Suprapubic skin (tissue), 4 donors: ENCODE results near the gene UNC119B.

Experiments used
- CTCF ChIP-seq, 2 donors: fragments of 200-600 bp in 1 of 2; fragments of 450-650 bp in 1 of 2; sonication (generic) in 1 of 2; IDR thresholded peaks; one replicate each; pipeline ENCODE4 v1.5.1; 2016 to 2019; ENCODE audit warnings: antibody characterized with exemption in 2 of 2, mild to moderate bottlenecking in 1 of 2, moderate library complexity in 1 of 2
- EP300 ChIP-seq: sonication (generic); formaldehyde crosslinking; IDR thresholded peaks from one replicate; pipeline ENCODE4 v1.6.1; 2017; ENCODE audit warnings: antibody characterized with exemption
- POLR2A ChIP-seq, 2 donors: fragments of 450-650 bp; IDR thresholded peaks; one replicate each; pipeline ENCODE4 v1.6.1; 2017; ENCODE audit warnings: antibody characterized with exemption in 2 of 2, mild to moderate bottlenecking in 2 of 2, moderate library complexity in 2 of 2
- POLR2AphosphoS5 ChIP-seq, 3 donors: sonication (generic); formaldehyde crosslinking; IDR thresholded peaks; one replicate each; pipeline ENCODE4 v1.6.1; 2017; ENCODE audit warnings: antibody characterized with exemption in 3 of 3

DNA sequence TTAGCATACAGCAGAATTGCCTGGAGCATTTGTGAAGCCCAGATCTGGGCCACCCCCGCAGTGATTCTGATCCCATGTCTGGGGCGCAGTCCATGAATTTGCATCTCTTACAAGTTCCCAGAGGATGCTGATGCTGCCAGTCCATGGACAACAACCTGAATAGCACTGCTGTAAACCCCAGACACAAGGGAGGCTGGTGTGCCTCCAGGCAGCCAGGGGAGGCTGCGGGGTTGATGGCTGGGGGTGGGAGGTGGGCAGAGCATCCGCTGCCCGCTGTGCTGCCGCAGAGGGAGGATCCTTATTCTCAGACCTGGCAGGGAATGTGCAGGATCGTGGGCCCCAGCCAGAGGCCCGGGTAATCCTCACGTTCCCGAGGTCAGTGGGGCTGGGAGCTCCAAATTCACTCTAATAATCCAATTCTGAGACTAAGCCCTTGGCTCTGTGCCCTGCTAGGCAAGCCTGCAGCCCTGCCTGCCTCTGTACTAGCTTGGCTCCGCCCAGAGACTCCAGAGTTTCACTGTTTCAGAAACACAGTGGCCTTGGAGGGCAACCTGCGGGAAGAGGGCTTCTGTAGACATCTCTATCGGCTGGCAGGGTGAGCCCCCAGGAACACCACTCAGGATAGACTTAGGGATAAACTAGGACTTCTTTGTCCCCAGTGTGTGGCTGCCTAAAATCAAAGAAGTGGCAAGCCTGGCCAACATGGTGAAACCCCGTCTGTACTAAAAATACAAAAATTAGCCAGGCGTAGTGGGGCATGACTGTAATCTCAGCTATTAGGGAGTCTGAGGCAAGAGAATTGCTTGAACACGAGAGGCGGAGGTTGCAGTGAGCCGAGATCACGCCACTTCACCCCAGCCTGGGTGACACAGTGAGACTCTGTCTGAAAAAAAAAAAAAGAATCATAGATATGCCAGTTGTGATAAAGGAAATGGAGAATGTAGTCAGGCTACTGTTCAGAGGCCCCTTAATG lies 41.1 kb upstream of the UNC119B start:
- TF ChIP-seq POLR2A (IDR thresholded peaks at IDR 0.05) (no peak), CTCF (IDR thresholded peaks at IDR 0.05) (no peak), EP300 (no peak), POLR2AphosphoS5 (IDR thresholded peaks at IDR 0.05) (no peak)
